Osteocyte (in vitro differentiated cells): ENCODE results near the gene LPXN. TPM values are rescaled to one million over a fixed set of nuclear protein-coding genes. Genes with fewer than 3 reads are reported as not detected.

Experiments
- DNase-seq: peaks from one replicate; pipeline ENCODE4 v3.0.0; 2021; ENCODE audit warnings: mixed read lengths; ENCODE audit not compliant: unreplicated experiment; ENCODE audit errors: extremely low spot score
- H3K27ac Mint-ChIP-seq: one replicate; pipeline ENCODE4 v1.8.0; 2021; ENCODE audit warnings: mild to moderate bottlenecking, mixed read lengths; ENCODE audit not compliant: unreplicated experiment
- H3K27me3 Mint-ChIP-seq: one replicate; pipeline ENCODE4 v1.8.0; 2021; ENCODE audit warnings: mixed read lengths; ENCODE audit not compliant: unreplicated experiment
- H3K36me3 Mint-ChIP-seq: one replicate; pipeline ENCODE4 v1.8.0; 2021; ENCODE audit warnings: mixed read lengths; ENCODE audit not compliant: unreplicated experiment
- H3K4me1 Mint-ChIP-seq: one replicate; pipeline ENCODE4 v1.8.0; 2021; ENCODE audit warnings: mixed read lengths; ENCODE audit not compliant: unreplicated experiment
- H3K4me3 Mint-ChIP-seq: one replicate; pipeline ENCODE4 v1.8.0; 2021; ENCODE audit warnings: mild to moderate bottlenecking, moderate library complexity, mixed read lengths; ENCODE audit not compliant: unreplicated experiment
- H3K9me3 Mint-ChIP-seq: one replicate; pipeline ENCODE4 v1.8.0; 2021; ENCODE audit warnings: mixed read lengths; ENCODE audit not compliant: unreplicated experiment
- CTCF ChIP-seq: fragments of 200-600 bp; sonication (generic); IDR thresholded peaks from 2 replicates; pipeline ENCODE4 v1.5.0; 2021; ENCODE audit warnings: antibody characterized with exemption, mild to moderate bottlenecking, moderate library complexity
- total RNA-seq: library from RNA; stranded (reverse); gene quantifications from 2 replicates; pipeline ENCODE4 v1.2.1, GENCODE V29; 2021

Gene LPXN
- total RNA-seq, 1 donor from 2014 or later = 7.3 TPM

DNA sequence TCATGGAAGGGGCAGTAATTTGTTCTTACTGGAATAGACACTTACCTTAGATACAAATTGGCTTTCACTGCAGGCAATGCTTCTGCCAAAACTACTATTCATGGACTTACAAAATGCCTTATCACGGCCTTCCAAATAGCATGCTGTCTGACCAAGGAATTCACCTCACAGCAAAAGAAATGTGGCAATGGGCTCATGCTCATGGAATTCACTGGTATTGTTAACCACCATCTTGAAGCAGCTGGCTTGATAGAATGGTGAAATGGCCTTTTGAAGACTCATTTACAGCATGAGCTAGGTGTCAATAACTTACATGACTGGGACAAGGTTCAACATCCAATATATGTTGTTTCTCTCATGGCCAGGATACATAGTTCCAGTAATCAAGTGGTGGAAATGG, 89.7 kb downstream of the LPXN start:
- H3K27ac Mint-ChIP-seq = no peak overlapping the region
- no peak overlapping the region for H3K4me3 Mint-ChIP-seq
- no peaks in the 10 kb centered on the region for H3K4me1 Mint-ChIP-seq
- H3K27me3 Mint-ChIP-seq = peaks cover 22% of the 10 kb centered on the region
- DNase-seq = no peak
- H3K36me3 Mint-ChIP-seq = no peaks in the 10 kb centered on the region
- no peak for TF ChIP-seq CTCF
- no peaks in the 10 kb centered on the region for H3K9me3 Mint-ChIP-seq

Other genes starting within 250 kb of the LPXN start
- not detected in 2 replicates for gene OR5B17, start 216.8 kb downstream of the LPXN start, total RNA-seq
- gene OR5B3, start 169.0 kb downstream of the LPXN start, total RNA-seq = not detected in 2 replicates
- gene OR5B2, start 147.7 kb downstream of the LPXN start, total RNA-seq = not detected in 2 replicates
- not detected in 2 replicates for gene OR5B12, start 133.6 kb downstream of the LPXN start, total RNA-seq
- not detected in 2 replicates for gene OR5B21, start 67.8 kb downstream of the LPXN start, total RNA-seq
- 55.4 and 56.7 TPM in 2 replicates for gene ZFP91, start 3.2 kb upstream of the LPXN start, total RNA-seq
- 1.1 and 1.6 TPM in 2 replicates for gene CNTF, start 46.8 kb upstream of the LPXN start, total RNA-seq
- not detected in 2 replicates for gene GLYAT, start 156.1 kb upstream of the LPXN start, total RNA-seq